ENCODE data around the gene ERBB2. TPM values are rescaled to one million over a fixed set of nuclear protein-coding genes. Genes with fewer than 3 reads are reported as not detected.

Gene ERBB2
- total and polyA plus RNA-seq, 2 of the 8 experiments (the other 6 are each of a cell fraction or from before 2014, with no cell fraction given), result 183 to 394 TPM

- TF ChIP-seq BCL11A (IDR thresholded peaks at IDR 0.05; ENCODE audit: low read depth in 2 of 2, low read length in 2 of 2) (no peak), E2F6 (IDR thresholded peaks at IDR 0.05) (no peak), YY1 (IDR thresholded peaks at IDR 0.05; ENCODE audit: low read depth, low read length) (no peak), GTF2F1 (IDR thresholded peaks at IDR 0.05; ENCODE audit: borderline replicate concordance, low read depth, low read length) (no peak), ASH2L (IDR thresholded peaks at IDR 0.05; ENCODE audit: low read length) (no peak), TEAD4 (IDR thresholded peaks at IDR 0.05; ENCODE audit: low read depth, low read length) (no peak), EP300 (IDR thresholded peaks at IDR 0.05; ENCODE audit: borderline replicate concordance in 1 of 2, low read depth in 2 of 2, low read length in 2 of 2) (no peak), CEBPB (IDR thresholded peaks at IDR 0.05; ENCODE audit: low read depth, low read length) (no peak), RAD21 (IDR thresholded peaks at IDR 0.05 in 1 of 2, conservative IDR thresholded peaks at IDR 0.05 in 1 of 2; ENCODE audit: low read depth in 2 of 2, low read length in 2 of 2) (no peak)
Observed at GRCh38 chr17:39687101-39687545, 12.7 kb upstream of the ERBB2 start (continued).
